Neural cell (in vitro differentiated cells): ENCODE measurements around the gene TMEM201. TPM values are rescaled to one million over a fixed set of nuclear protein-coding genes. Genes with fewer than 3 reads are reported as not detected.

Experiments
- H2AFZ ChIP-seq: fragments of 200-600, 300-800 bp; sonication (generic), shearing (Covaris generic); 2 replicates; pipeline ENCODE4 v1.6.0; 2014; ENCODE audit warnings: low read depth, mild to moderate bottlenecking, antibody characterized with exemption, low read length, moderate library complexity
- H3F3A ChIP-seq: fragments of 200-600 bp; shearing (Covaris generic); 2 replicates; pipeline ENCODE4 v1.6.1; 2016; ENCODE audit warnings: mild to moderate bottlenecking, moderate library complexity, mixed read lengths, antibody characterized with exemption, low read length; ENCODE audit not compliant: insufficient read depth, poor library complexity, severe bottlenecking
- H3K27ac ChIP-seq: fragments of 200-600, 300-800 bp; sonication (generic), shearing (Covaris generic); 2 replicates; pipeline ENCODE4 v1.5.1; 2014; ENCODE audit warnings: mild to moderate bottlenecking, low read length, moderate library complexity
- H3K27me3 ChIP-seq: fragments of 300-800, 200-600 bp; sonication (generic), shearing (Covaris generic); 2 replicates; pipeline ENCODE4 v1.6.0; 2014; ENCODE audit warnings: mild to moderate bottlenecking, low read depth, low read length, moderate library complexity; ENCODE audit not compliant: insufficient read depth
- H3K36me3 ChIP-seq: fragments of 300-800, 200-600 bp; sonication (generic), shearing (Covaris generic); 2 replicates; pipeline ENCODE4 v1.5.1; 2014; ENCODE audit warnings: mild to moderate bottlenecking, antibody characterized with exemption, low read length, moderate library complexity; ENCODE audit not compliant: insufficient read depth
- H3K4me2 ChIP-seq: fragments of 300-800, 200-600 bp; sonication (generic), shearing (Covaris generic); 2 replicates; pipeline ENCODE4 v1.6.0; 2014; ENCODE audit warnings: mild to moderate bottlenecking, low read length
- H3K4me3 ChIP-seq: fragments of 300-800, 200-600 bp; sonication (generic), shearing (Covaris generic); 2 replicates; pipeline ENCODE4 v1.5.1; 2014; ENCODE audit warnings: mild to moderate bottlenecking, low read length, moderate library complexity
- H3K79me2 ChIP-seq: fragments of 200-600 bp; shearing (Covaris generic); replicated peaks from 2 replicates; pipeline ENCODE4 v1.6.0; 2014; ENCODE audit warnings: mild to moderate bottlenecking, low read length, moderate library complexity; ENCODE audit not compliant: insufficient read depth
- H3K9ac ChIP-seq: fragments of 300-800, 200-600 bp; sonication (generic), shearing (Covaris generic); 2 replicates; pipeline ENCODE4 v1.6.1; 2016; ENCODE audit warnings: mild to moderate bottlenecking, low read length, mixed read lengths
- H3K9me2 ChIP-seq: fragments of 200-600 bp; shearing (Covaris generic); 2 replicates; pipeline ENCODE4 v1.6.1; 2016; ENCODE audit warnings: mild to moderate bottlenecking, low read length, mixed read lengths; ENCODE audit not compliant: insufficient read depth
- H3K9me3 ChIP-seq: fragments of 200-600, 300-800 bp; sonication (generic), shearing (Covaris generic); 2 replicates; pipeline ENCODE4 v1.6.1; 2016; ENCODE audit warnings: mild to moderate bottlenecking, mixed run types, low read length, moderate library complexity, mixed read lengths
- H4K20me1 ChIP-seq: fragments of 200-600 bp; shearing (Covaris generic); 2 replicates; pipeline ENCODE4 v1.6.1; 2016; ENCODE audit warnings: mild to moderate bottlenecking, mixed run types; ENCODE audit not compliant: insufficient read depth
- EP300 ChIP-seq: fragments of 450-650 bp; conservative IDR thresholded peaks from 2 replicates; pipeline ENCODE4 v1.6.1; 2014; ENCODE audit warnings: antibody characterized with exemption, mild to moderate bottlenecking, moderate library complexity; ENCODE audit not compliant: poor library complexity, severe bottlenecking
- EZH2 ChIP-seq: fragments of 200-600, 300-800 bp; shearing (Covaris generic), sonication (generic); IDR thresholded peaks from 2 replicates; pipeline ENCODE4 v1.6.1; 2014; ENCODE audit warnings: antibody characterized with exemption, low read length, borderline replicate concordance, mild to moderate bottlenecking; ENCODE audit not compliant: insufficient read depth, poor library complexity, severe bottlenecking
- MXI1 ChIP-seq: fragments of 450-650 bp; conservative IDR thresholded peaks from 2 replicates; pipeline ENCODE4 v1.6.1; 2014; ENCODE audit warnings: antibody characterized with exemption, mild to moderate bottlenecking; ENCODE audit not compliant: poor library complexity, severe bottlenecking
- POLR2AphosphoS5 ChIP-seq: IDR thresholded peaks from 2 replicates; pipeline ENCODE4 v1.6.1; 2012
- RAD21 ChIP-seq: fragments of 450-650 bp; conservative IDR thresholded peaks from 2 replicates; pipeline ENCODE4 v1.6.1; 2014; ENCODE audit warnings: antibody characterized with exemption, mild to moderate bottlenecking, moderate library complexity
- SMC3 ChIP-seq: fragments of 450-650 bp; conservative IDR thresholded peaks from 2 replicates; pipeline ENCODE4 v1.6.1; 2014; ENCODE audit warnings: antibody characterized with exemption, mild to moderate bottlenecking, moderate library complexity; ENCODE audit not compliant: poor library complexity
- TAF1 ChIP-seq: IDR thresholded peaks from 2 replicates; pipeline ENCODE4 v1.6.1; 2012; ENCODE audit warnings: low read depth
- polyA plus RNA-seq: library from polyadenylated mRNA; depleted of rRNA; stranded (reverse); fragments of >200 nt; gene quantifications from 2 replicates; pipeline ENCODE4 v1.2.3, GENCODE V29; 2014
- TF ChIP-seq, protein P1 (sequence below): IDR thresholded peaks from 2 replicates; pipeline ENCODE4 v1.6.1; 2012; ENCODE audit warnings: borderline replicate concordance
- TF ChIP-seq, protein P2 (sequence below): fragments of 450-650 bp; IDR thresholded peaks from 2 replicates; pipeline ENCODE4 v1.5.1; 2014; ENCODE audit warnings: antibody characterized with exemption, mild to moderate bottlenecking, moderate library complexity; ENCODE audit not compliant: poor library complexity, severe bottlenecking

Gene TMEM201
- polyA plus RNA-seq, 1 donor from 2014 or later: 7.3 TPM

DNA sequence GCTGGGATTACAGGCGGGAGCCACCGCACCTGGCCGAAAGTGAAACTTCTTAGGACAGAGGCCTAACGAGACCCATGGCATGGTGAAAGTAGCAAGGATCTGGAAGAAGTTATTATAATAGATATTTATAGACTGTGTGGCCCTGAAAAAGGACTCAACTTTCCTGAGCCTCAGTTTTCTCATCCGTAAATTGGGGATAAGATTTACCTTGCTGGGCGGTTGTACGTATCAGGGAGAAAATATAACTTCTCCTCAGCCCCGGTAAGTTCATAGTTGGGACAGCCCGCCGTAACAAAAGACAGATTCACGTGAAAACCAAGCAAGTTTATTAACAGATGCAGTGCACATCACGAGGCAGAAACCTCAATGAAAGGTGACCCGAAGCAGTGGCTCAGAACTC lies 57.3 kb downstream of the TMEM201 start:
- no peak overlapping the region for H3K4me2 ChIP-seq
- no peak for TF ChIP-seq TAF1
- TF ChIP-seq EP300: no peak
- TF ChIP-seq, protein P1, sequence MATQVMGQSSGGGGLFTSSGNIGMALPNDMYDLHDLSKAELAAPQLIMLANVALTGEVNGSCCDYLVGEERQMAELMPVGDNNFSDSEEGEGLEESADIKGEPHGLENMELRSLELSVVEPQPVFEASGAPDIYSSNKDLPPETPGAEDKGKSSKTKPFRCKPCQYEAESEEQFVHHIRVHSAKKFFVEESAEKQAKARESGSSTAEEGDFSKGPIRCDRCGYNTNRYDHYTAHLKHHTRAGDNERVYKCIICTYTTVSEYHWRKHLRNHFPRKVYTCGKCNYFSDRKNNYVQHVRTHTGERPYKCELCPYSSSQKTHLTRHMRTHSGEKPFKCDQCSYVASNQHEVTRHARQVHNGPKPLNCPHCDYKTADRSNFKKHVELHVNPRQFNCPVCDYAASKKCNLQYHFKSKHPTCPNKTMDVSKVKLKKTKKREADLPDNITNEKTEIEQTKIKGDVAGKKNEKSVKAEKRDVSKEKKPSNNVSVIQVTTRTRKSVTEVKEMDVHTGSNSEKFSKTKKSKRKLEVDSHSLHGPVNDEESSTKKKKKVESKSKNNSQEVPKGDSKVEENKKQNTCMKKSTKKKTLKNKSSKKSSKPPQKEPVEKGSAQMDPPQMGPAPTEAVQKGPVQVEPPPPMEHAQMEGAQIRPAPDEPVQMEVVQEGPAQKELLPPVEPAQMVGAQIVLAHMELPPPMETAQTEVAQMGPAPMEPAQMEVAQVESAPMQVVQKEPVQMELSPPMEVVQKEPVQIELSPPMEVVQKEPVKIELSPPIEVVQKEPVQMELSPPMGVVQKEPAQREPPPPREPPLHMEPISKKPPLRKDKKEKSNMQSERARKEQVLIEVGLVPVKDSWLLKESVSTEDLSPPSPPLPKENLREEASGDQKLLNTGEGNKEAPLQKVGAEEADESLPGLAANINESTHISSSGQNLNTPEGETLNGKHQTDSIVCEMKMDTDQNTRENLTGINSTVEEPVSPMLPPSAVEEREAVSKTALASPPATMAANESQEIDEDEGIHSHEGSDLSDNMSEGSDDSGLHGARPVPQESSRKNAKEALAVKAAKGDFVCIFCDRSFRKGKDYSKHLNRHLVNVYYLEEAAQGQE: no peak
- no peak for TF ChIP-seq SMC3
- TF ChIP-seq, protein P2, sequence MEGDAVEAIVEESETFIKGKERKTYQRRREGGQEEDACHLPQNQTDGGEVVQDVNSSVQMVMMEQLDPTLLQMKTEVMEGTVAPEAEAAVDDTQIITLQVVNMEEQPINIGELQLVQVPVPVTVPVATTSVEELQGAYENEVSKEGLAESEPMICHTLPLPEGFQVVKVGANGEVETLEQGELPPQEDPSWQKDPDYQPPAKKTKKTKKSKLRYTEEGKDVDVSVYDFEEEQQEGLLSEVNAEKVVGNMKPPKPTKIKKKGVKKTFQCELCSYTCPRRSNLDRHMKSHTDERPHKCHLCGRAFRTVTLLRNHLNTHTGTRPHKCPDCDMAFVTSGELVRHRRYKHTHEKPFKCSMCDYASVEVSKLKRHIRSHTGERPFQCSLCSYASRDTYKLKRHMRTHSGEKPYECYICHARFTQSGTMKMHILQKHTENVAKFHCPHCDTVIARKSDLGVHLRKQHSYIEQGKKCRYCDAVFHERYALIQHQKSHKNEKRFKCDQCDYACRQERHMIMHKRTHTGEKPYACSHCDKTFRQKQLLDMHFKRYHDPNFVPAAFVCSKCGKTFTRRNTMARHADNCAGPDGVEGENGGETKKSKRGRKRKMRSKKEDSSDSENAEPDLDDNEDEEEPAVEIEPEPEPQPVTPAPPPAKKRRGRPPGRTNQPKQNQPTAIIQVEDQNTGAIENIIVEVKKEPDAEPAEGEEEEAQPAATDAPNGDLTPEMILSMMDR: no peak
- TF ChIP-seq RAD21: no peak
- no peak for TF ChIP-seq MXI1
- no peak for TF ChIP-seq EZH2
- no peak for TF ChIP-seq POLR2AphosphoS5
- no peak overlapping the region for H2AFZ ChIP-seq

DNA sequence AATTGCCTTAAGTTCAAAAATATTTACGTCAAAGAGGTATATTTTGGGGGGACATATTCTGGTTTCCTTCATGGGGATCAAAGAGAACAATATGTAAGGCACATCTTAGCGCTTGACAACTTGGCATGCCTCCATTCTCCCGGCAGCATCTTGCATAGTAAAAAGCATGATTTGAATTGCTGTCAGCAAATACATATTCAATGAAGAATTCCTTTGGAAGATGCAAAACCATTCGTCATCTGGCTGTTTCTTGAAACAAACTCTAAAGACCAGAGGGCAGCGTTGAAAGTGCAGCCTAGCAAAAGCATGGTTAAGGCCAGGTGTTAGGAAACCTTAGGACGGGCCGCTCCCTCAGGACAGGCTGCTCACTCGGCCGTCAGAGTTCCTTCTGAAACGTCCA lies 59.5 kb downstream of the TMEM201 start:
- Histone ChIP-seq H3K4me2 (no peak overlapping the region), H3K36me3 (no peaks in the 10 kb centered on the region), H2AFZ (no peak overlapping the region), H4K20me1 (no peaks in the 10 kb centered on the region), H3K9ac (no peak overlapping the region), H3K4me3 (no peak overlapping the region), H3F3A (peaks cover 3% of the 10 kb centered on the region), H3K9me2 (no peaks in the 10 kb centered on the region), H3K27me3 (peaks cover 21% of the 10 kb centered on the region), H3K27ac (no peak overlapping the region), H3K9me3 (no peaks in the 10 kb centered on the region), H3K79me2 (no peaks in the 10 kb centered on the region)
- TF ChIP-seq, protein P2: no peak
- TF ChIP-seq, protein P1: no peak
- TF ChIP-seq TAF1 (no peak), EZH2 (no peak), SMC3 (no peak), EP300 (no peak), MXI1 (no peak)

More for the DNA sequence above, 57.3 kb downstream of the TMEM201 start:
- H3K9me3 ChIP-seq: no peaks in the 10 kb centered on the region
- no peaks in the 10 kb centered on the region for H3F3A ChIP-seq
- H3K36me3 ChIP-seq: no peaks in the 10 kb centered on the region
- no peak overlapping the region for H3K9ac ChIP-seq
- peaks cover 10% of the 10 kb centered on the region for H3K27me3 ChIP-seq
- H3K4me3 ChIP-seq: no peak overlapping the region
- H3K79me2 ChIP-seq: no peaks in the 10 kb centered on the region
- H3K27ac ChIP-seq: no peak overlapping the region
- H3K9me2 ChIP-seq: no peaks in the 10 kb centered on the region
- H4K20me1 ChIP-seq: no peaks in the 10 kb centered on the region
